ENCODE results near the gene CACFD1. TPM values are rescaled to one million over a fixed set of nuclear protein-coding genes. Genes with fewer than 3 reads are reported as not detected.
A peak's percentile ranks its signal among the peaks of the same experiment; 100 is the strongest.

The CACFD1 gene
- polyA plus RNA-seq, 1 experiment: 9.2 TPM

- Histone ChIP-seq H3K9me3 (ENCODE audit: control insufficient read depth, insufficient read depth, low read length) (peaks cover 14% of the 10 kb centered on the region), H3K27ac (ENCODE audit: low read depth, low read length) (no peak overlapping the region), H3K27me3 (ENCODE audit: control insufficient read depth, insufficient read depth, low read length) (peaks cover 54% of the 10 kb centered on the region), H3K4me3 (ENCODE audit: low read depth, low read length) (no peak overlapping the region)
- ChIA-PET POLR2A (no interaction called here), CTCF (interaction anchor here (0.7 kb wide), 1 partner anchor 13 kb away, joined by 3 read pairs; no protein-coding TSS in a partner anchor)
- no peak for DNase-seq (ENCODE audit: low read depth, low spot score)
- TF ChIP-seq CTCF (IDR thresholded peaks at IDR 0.05; ENCODE audit: low read depth, low read length): peak; percentile 10; the same call in 1 of the 2 replicates
These were observed 39.5 kb downstream of the CACFD1 start for GRCh38 chr9:133499132-133499891.

GRCh38 chr9:133499892-133500270 lies 40.1 kb downstream of the CACFD1 start:
- H3K4me3 ChIP-seq (ENCODE audit: low read depth, low read length): no peak overlapping the region
- peaks cover 14% of the 10 kb centered on the region for H3K9me3 ChIP-seq (ENCODE audit: control insufficient read depth, insufficient read depth, low read length)
- H3K27ac ChIP-seq (ENCODE audit: low read depth, low read length): no peak overlapping the region
- no peak for DNase-seq (ENCODE audit: low read depth, low spot score)
- H3K27me3 ChIP-seq (ENCODE audit: control insufficient read depth, insufficient read depth, low read length): peaks cover 50% of the 10 kb centered on the region
- CTCF ChIA-PET: interaction anchor here (0.7 kb wide), 1 partner anchor 13 kb away, joined by 3 read pairs; no protein-coding TSS in a partner anchor
- POLR2A ChIA-PET: no interaction called here
- TF ChIP-seq CTCF (IDR thresholded peaks at IDR 0.05; ENCODE audit: low read depth, low read length): no peak

- TF ChIP-seq CTCF (IDR thresholded peaks at IDR 0.05; ENCODE audit: low read depth, low read length): no peak
- no peak overlapping the region for H3K27ac ChIP-seq (ENCODE audit: low read depth, low read length)
- POLR2A ChIA-PET: no interaction called here
These were observed 42.3 kb downstream of the CACFD1 start for GRCh38 chr9:133502112-133502511.

GRCh38 chr9:133505186-133505830 lies 45.5 kb downstream of the CACFD1 start:
- no peak for DNase-seq (ENCODE audit: low read depth, low spot score)
- Histone ChIP-seq H3K4me3 (ENCODE audit: low read depth, low read length) (no peak overlapping the region), H3K9me3 (ENCODE audit: control insufficient read depth, insufficient read depth, low read length) (peaks cover 8% of the 10 kb centered on the region), H3K27ac (ENCODE audit: low read depth, low read length) (no peak overlapping the region), H3K27me3 (ENCODE audit: control insufficient read depth, insufficient read depth, low read length) (peaks cover 16% of the 10 kb centered on the region)
- TF ChIP-seq CTCF (IDR thresholded peaks at IDR 0.05; ENCODE audit: low read depth, low read length): no peak
- CTCF ChIA-PET: no interaction called here
- POLR2A ChIA-PET: interaction anchor here (0.6 kb wide), 1 partner anchor 47 kb away, joined by 6 read pairs; no protein-coding TSS in a partner anchor

More at GRCh38 chr9:133502112-133502511, 42.3 kb downstream of the CACFD1 start:
- CTCF ChIA-PET: no interaction called here
- Histone ChIP-seq H3K27me3 (ENCODE audit: control insufficient read depth, insufficient read depth, low read length) (peaks cover 36% of the 10 kb centered on the region), H3K9me3 (ENCODE audit: control insufficient read depth, insufficient read depth, low read length) (peaks cover 11% of the 10 kb centered on the region), H3K4me3 (ENCODE audit: low read depth, low read length) (no peak overlapping the region)
- DNase-seq (ENCODE audit: low read depth, low spot score): no peak
